Trophoblast cell (in vitro differentiated cells and primary cell): ENCODE data around the gene PSG2.
A peak's percentile ranks its signal among the peaks of the same experiment; 100 is the strongest.
"Not testable (repeated sequence)": the region's sequence is repeated elsewhere in the genome, so short reads cannot be mapped to it uniquely, and the experiment has no call there.

Source experiments
- DNase-seq, 2 donors: peaks; one replicate each; pipeline ENCODE4 v3.0.0-alpha.2; 2016
- H2AFZ ChIP-seq: 2 replicates; pipeline ENCODE4 v1.6.1; 2013; ENCODE audit warnings: low read length, moderate library complexity, mild to moderate bottlenecking; ENCODE audit not compliant: insufficient read depth, poor library complexity
- H2AK5ac ChIP-seq: 2 replicates; pipeline ENCODE4 v1.6.1; 2013; ENCODE audit warnings: mild to moderate bottlenecking, low read length
- H2BK120ac ChIP-seq: 2 replicates; pipeline ENCODE4 v1.6.1; 2013; ENCODE audit warnings: low read length, mild to moderate bottlenecking, moderate library complexity; ENCODE audit not compliant: insufficient read depth, poor library complexity
- H2BK12ac ChIP-seq: 2 replicates; pipeline ENCODE4 v1.6.1; 2013; ENCODE audit warnings: mild to moderate bottlenecking, low read length, moderate library complexity
- H2BK5ac ChIP-seq: 2 replicates; pipeline ENCODE4 v1.6.1; 2013; ENCODE audit warnings: low read length, low read depth, moderate library complexity, mild to moderate bottlenecking; ENCODE audit not compliant: poor library complexity
- H3K14ac ChIP-seq: 2 replicates; pipeline ENCODE4 v1.6.1; 2013; ENCODE audit warnings: mild to moderate bottlenecking, low read length
- H3K18ac ChIP-seq: 2 replicates; pipeline ENCODE4 v1.6.1; 2013; ENCODE audit warnings: mild to moderate bottlenecking, low read length
- H3K23ac ChIP-seq: 2 replicates; pipeline ENCODE4 v1.6.1; 2013; ENCODE audit warnings: low read length
- H3K27ac ChIP-seq: 2 replicates; pipeline ENCODE4 v1.5.1; 2013; ENCODE audit warnings: low read depth, mild to moderate bottlenecking, inconsistent platforms, low read length, moderate library complexity
- H3K27me3 ChIP-seq: 2 replicates; pipeline ENCODE4 v1.6.1; 2013; ENCODE audit warnings: inconsistent platforms, mild to moderate bottlenecking, low read length, moderate library complexity; ENCODE audit not compliant: insufficient read depth
- H3K36me3 ChIP-seq, 2 experiments: 1 replicate in 1 of 2; 2 replicates in 1 of 2; pipeline ENCODE4 v1.6.1; 2013; ENCODE audit warnings: low read length in 2 of 2, mild to moderate bottlenecking in 2 of 2, moderate library complexity in 1 of 2; ENCODE audit not compliant: insufficient read depth in 2 of 2, control insufficient read depth in 1 of 2
- H3K4ac ChIP-seq: 2 replicates; pipeline ENCODE4 v1.6.1; 2013; ENCODE audit warnings: low read depth, mild to moderate bottlenecking, low read length, moderate library complexity
- H3K4me1 ChIP-seq, 2 experiments: 1 replicate in 1 of 2; 2 replicates in 1 of 2; pipeline ENCODE4 v1.6.1; 2013; ENCODE audit warnings: low read length in 2 of 2, mild to moderate bottlenecking in 2 of 2, moderate library complexity in 1 of 2; ENCODE audit not compliant: insufficient read depth in 2 of 2, control insufficient read depth in 1 of 2
- H3K4me2 ChIP-seq: 2 replicates; pipeline ENCODE4 v1.6.1; 2013; ENCODE audit warnings: inconsistent platforms, mild to moderate bottlenecking, low read length, moderate library complexity
- H3K4me3 ChIP-seq: 2 replicates; pipeline ENCODE4 v1.5.1; 2013; ENCODE audit warnings: mild to moderate bottlenecking, low read depth, low read length, inconsistent platforms
- H3K79me1 ChIP-seq: one replicate; pipeline ENCODE4 v1.6.1; 2013; ENCODE audit warnings: low read length
- H3K79me2 ChIP-seq: 2 replicates; pipeline ENCODE4 v1.6.1; 2013; ENCODE audit warnings: low read length, mild to moderate bottlenecking; ENCODE audit not compliant: control insufficient read depth, insufficient read depth, poor library complexity
- H3K9ac ChIP-seq: 2 replicates; pipeline ENCODE4 v1.6.1; 2013; ENCODE audit warnings: mild to moderate bottlenecking, low read length
- H3K9me3 ChIP-seq: 2 replicates; pipeline ENCODE4 v1.6.1; 2013; ENCODE audit warnings: low read depth, mild to moderate bottlenecking, control low read depth, inconsistent platforms, low read length; ENCODE audit not compliant: insufficient read depth
- H4K12ac ChIP-seq: 2 replicates; pipeline ENCODE4 v1.6.1; 2013; ENCODE audit warnings: low read depth, mild to moderate bottlenecking, low read length, moderate library complexity
- H4K8ac ChIP-seq: 2 replicates; pipeline ENCODE4 v1.6.1; 2013; ENCODE audit warnings: low read depth, mild to moderate bottlenecking, low read length, moderate library complexity
- H4K91ac ChIP-seq: one replicate; pipeline ENCODE4 v1.6.1; 2013; ENCODE audit warnings: low read depth, mild to moderate bottlenecking, low read length, moderate library complexity
- WGBS: extraction: QIAGEN DNeasy Blood & Tissue Kit; methylation state at CpG from one replicate; pipeline ENCODE4 v1.1.7; 2013; ENCODE audit warnings: missing lambda C conversion rate; ENCODE audit not compliant: insufficient read length, insufficient coverage; ENCODE audit errors: extremely low coverage; 5-methylcytosine and 5-hydroxymethylcytosine counted together

PSG2 gene

DNA sequence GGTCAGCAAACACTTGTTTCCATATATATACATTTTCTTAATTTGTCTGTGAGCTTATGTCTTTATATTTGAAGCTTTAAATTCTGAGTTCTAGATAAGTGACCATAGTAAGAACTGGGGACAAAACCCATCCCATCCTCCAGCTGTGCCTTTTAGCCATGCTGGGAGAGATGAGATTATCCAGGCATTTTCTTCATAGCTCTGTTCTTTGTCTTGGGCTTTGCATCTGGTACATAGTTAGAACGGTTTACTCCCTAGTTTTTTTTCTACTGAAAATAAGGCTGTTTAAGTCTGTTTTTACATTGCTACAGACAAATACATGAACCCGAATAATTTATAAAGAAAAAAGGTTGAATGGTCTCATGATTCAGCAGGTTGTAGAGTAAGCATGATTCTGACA, 35.9 kb downstream of the PSG2 start:
- H3K27me3 ChIP-seq, H3K4me3 ChIP-seq, H4K91ac ChIP-seq, H4K8ac ChIP-seq, H3K79me2 ChIP-seq, DNase-seq, H3K4me2 ChIP-seq, H4K12ac ChIP-seq, H3K27ac ChIP-seq, H3K18ac ChIP-seq, H3K4me1 ChIP-seq, H2BK12ac ChIP-seq, H2AK5ac ChIP-seq, H2AFZ ChIP-seq, H3K36me3 ChIP-seq, H2BK120ac ChIP-seq, H3K9ac ChIP-seq, H3K14ac ChIP-seq, H3K79me1 ChIP-seq, H3K4ac ChIP-seq, H3K9me3 ChIP-seq, H2BK5ac ChIP-seq, H3K23ac ChIP-seq: not testable (repeated sequence)
- WGBS = no CpG with 5 or more reads among the region's 2 CpGs

DNA sequence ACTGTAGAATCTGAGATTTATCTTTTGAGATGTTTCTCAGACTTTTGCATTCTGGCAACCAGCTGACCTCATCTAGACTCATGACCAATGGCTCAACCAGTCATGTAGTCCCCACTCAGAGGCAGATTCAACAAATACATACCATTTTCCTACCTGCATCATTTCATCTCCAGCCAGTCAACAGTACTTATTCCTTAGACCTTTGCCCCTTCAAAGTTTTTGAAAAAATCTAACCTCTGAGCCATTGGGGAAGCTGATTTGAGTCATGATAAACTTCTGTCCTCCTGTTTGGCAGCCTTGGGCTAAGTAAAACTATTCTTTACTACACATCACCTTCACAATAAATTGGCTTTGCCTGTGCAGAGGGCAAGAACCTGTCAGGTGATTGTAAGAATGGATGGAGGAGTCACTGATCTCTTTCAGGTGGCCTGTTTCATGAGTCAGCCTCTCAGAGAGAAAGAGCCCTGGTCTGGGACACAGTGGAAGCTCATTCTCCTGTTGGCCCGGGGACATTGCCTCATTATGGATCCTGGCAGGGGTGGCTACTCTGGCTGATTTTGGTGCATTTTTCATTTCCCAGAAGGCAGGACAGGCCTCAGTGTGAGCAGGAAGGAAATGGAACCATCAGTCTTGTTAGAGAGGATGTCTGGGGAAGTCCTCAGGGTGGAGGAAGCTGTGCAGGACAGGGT, 38.9 kb downstream of the PSG2 start:
- not testable (repeated sequence) for H3K9ac ChIP-seq, H3K14ac ChIP-seq, H4K91ac ChIP-seq, H3K4me2 ChIP-seq, H3K4ac ChIP-seq, H4K12ac ChIP-seq, H4K8ac ChIP-seq, H3K79me1 ChIP-seq, H3K36me3 ChIP-seq, H2BK120ac ChIP-seq, H2BK12ac ChIP-seq, H3K27ac ChIP-seq, H3K79me2 ChIP-seq, H2BK5ac ChIP-seq, H2AFZ ChIP-seq, H3K4me1 ChIP-seq, H3K27me3 ChIP-seq, H3K4me3 ChIP-seq, H3K9me3 ChIP-seq, H3K18ac ChIP-seq, H2AK5ac ChIP-seq, H3K23ac ChIP-seq
- no CpG with 5 or more reads among the region's 1 CpG for WGBS
- DNase-seq = peak; percentile 63 to 94

DNA sequence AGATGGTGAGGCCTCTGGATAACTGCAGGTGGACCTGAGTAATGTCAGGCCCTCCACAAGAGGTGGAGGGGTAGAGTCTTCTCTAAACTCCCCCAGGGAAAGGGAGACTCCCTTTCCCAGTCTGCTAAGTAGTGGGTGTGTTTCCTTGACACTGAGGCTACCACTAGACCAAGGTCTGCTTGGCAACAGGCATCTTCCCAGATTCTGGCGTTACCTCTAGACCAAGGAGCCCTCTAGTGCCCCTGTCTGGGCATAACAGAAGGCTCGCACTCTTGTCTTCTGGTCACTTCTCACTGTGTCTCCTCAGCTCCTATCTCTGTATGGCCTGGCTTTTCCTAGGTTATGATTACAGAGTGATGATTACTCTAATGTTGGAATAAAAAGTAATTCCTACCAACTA, 50.9 kb downstream of the PSG2 start:
- H3K4me2 ChIP-seq, H3K14ac ChIP-seq, H3K27me3 ChIP-seq, H3K23ac ChIP-seq, H4K8ac ChIP-seq, H2BK12ac ChIP-seq, H4K91ac ChIP-seq, H4K12ac ChIP-seq, H3K9ac ChIP-seq, H3K79me1 ChIP-seq, H2BK120ac ChIP-seq, H3K18ac ChIP-seq, H3K27ac ChIP-seq, H3K4me3 ChIP-seq, H3K4ac ChIP-seq, H3K79me2 ChIP-seq, H2AK5ac ChIP-seq, H3K4me1 ChIP-seq, H2AFZ ChIP-seq, H3K36me3 ChIP-seq, H2BK5ac ChIP-seq: not testable (repeated sequence)
- peaks cover 25% of the 10 kb centered on the region for H3K9me3 ChIP-seq
- no CpG with 5 or more reads among the region's 2 CpGs for WGBS
- DNase-seq = peak in 1 of 2 donors; percentile 52

DNA sequence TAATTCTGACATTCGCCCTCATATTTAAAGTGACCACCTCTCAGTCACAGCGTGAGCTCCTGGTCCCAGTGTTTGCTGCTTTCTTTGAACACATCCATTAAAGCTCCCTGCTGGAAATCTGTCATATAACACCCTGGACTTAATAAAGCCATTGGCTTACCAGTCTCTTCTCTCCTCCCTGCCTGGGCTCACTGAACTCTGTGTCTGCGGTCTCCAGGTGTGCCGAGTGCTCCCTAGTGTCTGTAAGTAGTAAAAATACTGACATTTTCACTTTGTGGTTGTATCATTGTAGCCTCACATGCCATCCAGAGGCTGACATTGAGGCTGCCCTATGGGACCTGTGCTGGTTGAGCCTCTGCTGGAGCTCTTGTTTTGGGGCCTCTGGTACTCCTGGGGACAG, 53.6 kb downstream of the PSG2 start:
- Histone ChIP-seq H2AFZ (no peak overlapping the region), H4K8ac (no peak overlapping the region), H3K79me1 (no peaks in the 10 kb centered on the region), H3K79me2 (no peaks in the 10 kb centered on the region), H3K4me1 (no peaks in the 10 kb centered on the region), H2BK120ac (no peak overlapping the region), H4K12ac (no peak overlapping the region), H3K27me3 (no peaks in the 10 kb centered on the region), H2BK12ac (no peak overlapping the region), H3K9ac (no peak overlapping the region), H3K9me3 (peaks cover 29% of the 10 kb centered on the region), H3K18ac (no peak overlapping the region), H2AK5ac (no peak overlapping the region), H3K27ac (no peak overlapping the region), H3K4ac (no peak overlapping the region), H3K4me2 (no peak overlapping the region), H3K4me3 (no peak overlapping the region), H4K91ac (no peak overlapping the region), H2BK5ac (no peak overlapping the region), H3K14ac (no peak overlapping the region), H3K36me3 (no peaks in the 10 kb centered on the region), H3K23ac (no peak overlapping the region)
- peak in 1 of 2 donors; percentile 46 for DNase-seq
- no CpG with 5 or more reads among the region's 4 CpGs for WGBS
